ENCODE results near the gene UPF1. TPM values are rescaled to one million over a fixed set of nuclear protein-coding genes. Genes with fewer than 3 reads are reported as not detected.

Gene UPF1
- total RNA-seq, 4 donors from 2014 or later: 84.2 to 153 (median 91.9) TPM

DNA sequence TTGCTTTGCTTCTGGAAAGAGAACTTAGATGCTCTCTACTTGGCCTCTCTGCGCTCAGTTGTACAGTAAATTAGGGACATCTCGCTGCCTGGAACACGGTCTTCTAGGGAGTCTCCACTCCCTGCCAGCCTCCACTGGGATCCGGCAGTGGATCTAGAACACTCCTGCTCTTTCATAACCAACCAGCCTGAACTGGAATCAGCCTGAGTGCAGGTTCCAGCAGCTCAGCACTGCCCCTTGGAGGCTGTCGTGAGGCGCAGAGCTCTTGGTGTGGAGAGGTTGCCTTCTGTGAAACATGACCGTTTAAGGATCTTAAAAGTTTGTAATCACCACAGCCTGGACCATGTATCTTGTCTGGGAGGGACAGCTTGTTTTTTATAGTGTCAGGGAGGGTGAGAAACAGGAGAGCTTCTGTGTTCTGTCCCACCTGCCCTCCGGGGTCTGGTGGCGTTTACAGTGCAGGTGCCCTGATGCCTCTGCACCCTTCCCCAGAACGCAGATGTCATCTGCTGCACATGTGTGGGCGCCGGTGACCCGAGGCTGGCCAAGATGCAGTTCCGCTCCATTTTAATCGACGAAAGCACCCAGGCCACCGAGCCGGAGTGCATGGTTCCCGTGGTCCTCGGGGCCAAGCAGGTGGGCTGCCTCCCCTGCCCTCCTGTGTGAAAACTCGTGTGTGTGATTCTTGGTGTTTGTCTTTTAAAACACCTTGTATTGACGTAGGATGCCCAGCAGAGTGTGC, 24.8 kb downstream of the UPF1 start:
- H3K36me3 ChIP-seq: peaks cover 0 to 83% (median 39%) of the 10 kb centered on the region in 4 donors

DNA sequence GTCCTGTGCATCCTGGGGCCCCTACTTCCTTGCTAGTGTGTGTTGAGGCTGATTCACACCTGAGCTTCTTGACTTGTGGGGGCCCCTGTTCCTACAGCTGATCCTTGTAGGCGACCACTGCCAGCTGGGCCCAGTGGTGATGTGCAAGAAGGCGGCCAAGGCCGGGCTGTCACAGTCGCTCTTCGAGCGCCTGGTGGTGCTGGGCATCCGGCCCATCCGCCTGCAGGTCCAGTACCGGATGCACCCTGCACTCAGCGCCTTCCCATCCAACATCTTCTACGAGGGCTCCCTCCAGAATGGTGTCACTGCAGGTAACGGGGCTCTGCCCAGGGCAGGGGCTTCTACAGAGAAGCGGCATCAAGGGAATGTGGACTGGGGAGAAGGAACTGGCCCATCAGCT, 25.5 kb downstream of the UPF1 start:
- no peak for DNase-seq
- in situ Hi-C loops (cut with MboI; ENCODE audit: low pct_ligation_motif_present in 1 of 4, low pct_unique_long_range_greater_than_20kb in 1 of 4, low sequenced_read_pairs in 3 of 4): loop anchor here in 2 of 4 donors (10.0 to 25.0 kb wide), 2 partner anchors 395 to 412 kb away; no protein-coding TSS in a partner anchor
- Histone ChIP-seq H3K27ac (no peak overlapping the region), H3K27me3 (no peaks in the 10 kb centered on the region), H3K4me1 (no peaks in the 10 kb centered on the region), H3K36me3 (peaks cover 0 to 83% (median 39%) of the 10 kb centered on the region in 4 donors), H3K9me3 (no peaks in the 10 kb centered on the region), H3K4me3 (no peak overlapping the region)
- no peak for TF ChIP-seq POLR2AphosphoS5 (IDR thresholded peaks at IDR 0.05)
- TF ChIP-seq POLR2A (IDR thresholded peaks at IDR 0.05): no peak
- TF ChIP-seq, protein P1, sequence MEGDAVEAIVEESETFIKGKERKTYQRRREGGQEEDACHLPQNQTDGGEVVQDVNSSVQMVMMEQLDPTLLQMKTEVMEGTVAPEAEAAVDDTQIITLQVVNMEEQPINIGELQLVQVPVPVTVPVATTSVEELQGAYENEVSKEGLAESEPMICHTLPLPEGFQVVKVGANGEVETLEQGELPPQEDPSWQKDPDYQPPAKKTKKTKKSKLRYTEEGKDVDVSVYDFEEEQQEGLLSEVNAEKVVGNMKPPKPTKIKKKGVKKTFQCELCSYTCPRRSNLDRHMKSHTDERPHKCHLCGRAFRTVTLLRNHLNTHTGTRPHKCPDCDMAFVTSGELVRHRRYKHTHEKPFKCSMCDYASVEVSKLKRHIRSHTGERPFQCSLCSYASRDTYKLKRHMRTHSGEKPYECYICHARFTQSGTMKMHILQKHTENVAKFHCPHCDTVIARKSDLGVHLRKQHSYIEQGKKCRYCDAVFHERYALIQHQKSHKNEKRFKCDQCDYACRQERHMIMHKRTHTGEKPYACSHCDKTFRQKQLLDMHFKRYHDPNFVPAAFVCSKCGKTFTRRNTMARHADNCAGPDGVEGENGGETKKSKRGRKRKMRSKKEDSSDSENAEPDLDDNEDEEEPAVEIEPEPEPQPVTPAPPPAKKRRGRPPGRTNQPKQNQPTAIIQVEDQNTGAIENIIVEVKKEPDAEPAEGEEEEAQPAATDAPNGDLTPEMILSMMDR (IDR thresholded peaks at IDR 0.05): no peak
- intact Hi-C loops (cut with DNase I; ENCODE audit: low total_unique reads): loop anchor here (10.0 kb wide), 1 partner anchor 412 kb away; no protein-coding TSS in a partner anchor
- 95% methylated on average over 13 of the region's 13 CpGs; no CpG with 5 or more reads in 1 of the 2 donors for whole genome bisulfite sequencing, 2 donors (ENCODE audit: low coverage in 1 of 2)

More for the DNA sequence above, 24.8 kb downstream of the UPF1 start:
- TF ChIP-seq POLR2A (IDR thresholded peaks at IDR 0.05) (no peak), EP300 (IDR thresholded peaks at IDR 0.05; ENCODE audit: low read depth) (no peak), POLR2AphosphoS5 (IDR thresholded peaks at IDR 0.05) (no peak)
- TF ChIP-seq, protein P1 (IDR thresholded peaks at IDR 0.05): no peak
- no peak overlapping the region for H3K27ac ChIP-seq
- H3K9me3 ChIP-seq: no peaks in the 10 kb centered on the region
- no peaks in the 10 kb centered on the region for H3K27me3 ChIP-seq
- no peaks in the 10 kb centered on the region for H3K4me1 ChIP-seq
- in situ Hi-C loops (cut with MboI; ENCODE audit: low pct_ligation_motif_present in 1 of 4, low pct_unique_long_range_greater_than_20kb in 1 of 4, low sequenced_read_pairs in 3 of 4): loop anchor here in 2 of 4 donors (10.0 to 25.0 kb wide), 2 partner anchors 394 to 412 kb away; no protein-coding TSS in a partner anchor
- no peak overlapping the region for H3K4me3 ChIP-seq
- 87% methylated on average over 22 of the region's 22 CpGs; no CpG with 5 or more reads in 1 of the 2 donors for WGBS, 2 donors (ENCODE audit: low coverage in 1 of 2)
- no peak for DNase-seq
- intact Hi-C loops (cut with DNase I; ENCODE audit: low total_unique reads): loop anchor here (10.0 kb wide), 1 partner anchor 412 kb away; no protein-coding TSS in a partner anchor

- WGBS, 2 donors (ENCODE audit: low coverage in 1 of 2): 90 to 91% methylated on average over 10 to 21 of the region's 21 CpGs
- DNase-seq: no peak
- H3K36me3 ChIP-seq: peaks cover 0 to 84% (median 39%) of the 10 kb centered on the region in 4 donors
- TF ChIP-seq EP300 (IDR thresholded peaks at IDR 0.05; ENCODE audit: low read depth): no peak
- TF ChIP-seq, protein P1 (IDR thresholded peaks at IDR 0.05): no peak
- TF ChIP-seq POLR2AphosphoS5 (IDR thresholded peaks at IDR 0.05): no peak
- TF ChIP-seq POLR2A (IDR thresholded peaks at IDR 0.05): no peak
- no peaks in the 10 kb centered on the region for H3K9me3 ChIP-seq
- H3K27me3 ChIP-seq: no peaks in the 10 kb centered on the region
- H3K4me1 ChIP-seq: no peaks in the 10 kb centered on the region
- intact Hi-C loops (cut with DNase I; ENCODE audit: low total_unique reads) (loop anchor here (10.0 kb wide), 1 partner anchor 414 kb away; no protein-coding TSS in a partner anchor), in situ Hi-C loops (cut with MboI; ENCODE audit: low pct_ligation_motif_present in 1 of 4, low pct_unique_long_range_greater_than_20kb in 1 of 4, low sequenced_read_pairs in 3 of 4) (loop anchor here in 2 of 4 donors (10.0 to 25.0 kb wide), 2 partner anchors 397 to 414 kb away; no protein-coding TSS in a partner anchor)
- no peak overlapping the region for H3K27ac ChIP-seq
- no peak overlapping the region for H3K4me3 ChIP-seq
Observed at GRCh38 chr19:18858906-18859646, 27.3 kb downstream of the UPF1 start.

Measured in transverse colon (tissue), 4 donors.